IMR-90 (cell line): ENCODE results near the gene ZNF580. TPM values are rescaled to one million over a fixed set of nuclear protein-coding genes. Genes with fewer than 3 reads are reported as not detected.

Source experiments
- ATAC-seq: fragments of 200-7000 bp; cut with Tn5 transposase; 2 replicates; pipeline ENCODE4 v1.9.1; 2020; ENCODE audit warnings: low read depth, mild to moderate bottlenecking, moderate library complexity
- BruUV-seq: library from RNA; stranded (reverse); fragments of 400-500 nt; replicated peaks from 2 replicates; lab custom pipeline; 2021; lab: Mats Ljungman, UMichigan
- CTCF ChIA-PET: fragments of 300-600 bp; formaldehyde crosslinking; extraction: SDS; loops from one replicate; lab custom pipeline; 2021; ENCODE audit warnings: antibody characterized with exemption; lab: Yijun Ruan, JAX
- POLR2A ChIA-PET: fragments of 300-600 bp; sonication (Branson Sonifier 250); formaldehyde crosslinking; loops from one replicate; lab custom pipeline; 2022; ENCODE audit warnings: antibody characterized with exemption; ENCODE audit not compliant: unreplicated experiment; lab: Charles Lee
- DNase-seq: peaks from one replicate; pipeline ENCODE4 v3.0.0; 2013
- H2AFZ ChIP-seq: replicated peaks from 2 replicates; pipeline ENCODE3; 2013; ENCODE audit warnings: low read length, mild to moderate bottlenecking; ENCODE audit not compliant: poor library complexity
- H2AK5ac ChIP-seq: 2 replicates; pipeline ENCODE4 v1.6.1; 2013; ENCODE audit warnings: low read depth, low read length, inconsistent platforms
- H2AK9ac ChIP-seq: replicated peaks from 2 replicates; pipeline ENCODE3; 2013; ENCODE audit warnings: mild to moderate bottlenecking, low read depth, low read length, moderate library complexity; ENCODE audit not compliant: poor library complexity
- H2BK120ac ChIP-seq: 2 replicates; pipeline ENCODE4 v1.6.1; 2013; ENCODE audit warnings: low read depth, low read length, inconsistent platforms
- H2BK15ac ChIP-seq: 3 replicates; pipeline ENCODE4 v1.6.1; 2013; ENCODE audit warnings: low read depth, low read length, inconsistent platforms
- H2BK20ac ChIP-seq: 2 replicates; pipeline ENCODE4 v1.6.1; 2013; ENCODE audit warnings: low read depth, mild to moderate bottlenecking, inconsistent platforms, low read length, moderate library complexity
- H2BK5ac ChIP-seq: 2 replicates; pipeline ENCODE4 v1.6.1; 2013; ENCODE audit warnings: mild to moderate bottlenecking, low read depth, low read length, inconsistent platforms; ENCODE audit not compliant: poor library complexity, severe bottlenecking
- H3K14ac ChIP-seq: replicated peaks from 2 replicates; pipeline ENCODE4 v1.6.1; 2013; ENCODE audit warnings: low read depth, low read length, inconsistent platforms
- H3K18ac ChIP-seq: 2 replicates; pipeline ENCODE4 v1.6.1; 2013; ENCODE audit warnings: low read depth, low read length, control low read depth
- H3K23ac ChIP-seq: 2 replicates; pipeline ENCODE4 v1.6.1; 2013; ENCODE audit warnings: low read depth, low read length, inconsistent platforms
- H3K27ac ChIP-seq: 2 replicates; pipeline ENCODE4 v1.5.1; 2013; ENCODE audit warnings: mild to moderate bottlenecking, control low read depth, low read length; ENCODE audit not compliant: insufficient read depth
- H3K27me3 ChIP-seq: 2 replicates; pipeline ENCODE4 v1.6.1; 2013; ENCODE audit warnings: low read length; ENCODE audit not compliant: control insufficient read depth, insufficient read depth
- H3K36me3 ChIP-seq: 2 replicates; pipeline ENCODE4 v1.6.1; 2013; ENCODE audit warnings: low read length, mixed read lengths; ENCODE audit not compliant: control insufficient read depth, insufficient read depth
- H3K4ac ChIP-seq: 2 replicates; pipeline ENCODE4 v1.6.1; 2013; ENCODE audit warnings: low read depth, low read length, inconsistent platforms
- H3K4me1 ChIP-seq: 2 replicates; pipeline ENCODE4 v1.6.1; 2013; ENCODE audit warnings: low read length, mixed read lengths; ENCODE audit not compliant: control insufficient read depth, insufficient read depth
- H3K4me2 ChIP-seq: 2 replicates; pipeline ENCODE4 v1.6.1; 2013; ENCODE audit warnings: low read depth, mild to moderate bottlenecking, control low read depth, low read length, moderate library complexity
- H3K4me3 ChIP-seq: 2 replicates; pipeline ENCODE4 v1.5.1; 2013; ENCODE audit warnings: low read depth, mild to moderate bottlenecking, control low read depth, low read length, moderate library complexity; ENCODE audit not compliant: insufficient read depth
- H3K56ac ChIP-seq: 2 replicates; pipeline ENCODE4 v1.6.1; 2013; ENCODE audit warnings: low read length, inconsistent platforms; ENCODE audit not compliant: insufficient read depth; ENCODE audit errors: extremely low read depth
- H3K79me1 ChIP-seq, 2 experiments: 2 replicates each; pipeline ENCODE4 v1.6.1; 2013; ENCODE audit warnings: low read length in 2 of 2, inconsistent platforms in 1 of 2, low read depth in 1 of 2
- H3K9ac ChIP-seq: 2 replicates; pipeline ENCODE4 v1.6.1; 2013; ENCODE audit warnings: low read depth, low read length, control low read depth
- H3K9me1 ChIP-seq: 2 replicates; pipeline ENCODE4 v1.6.1; 2013; ENCODE audit warnings: low read length, inconsistent platforms; ENCODE audit not compliant: insufficient read depth
- H3K9me3 ChIP-seq: 2 replicates; pipeline ENCODE4 v1.6.1; 2013; ENCODE audit warnings: low read length; ENCODE audit not compliant: control insufficient read depth, insufficient read depth
- H4K20me1 ChIP-seq: 2 replicates; pipeline ENCODE4 v1.6.1; 2013; ENCODE audit warnings: low read length, inconsistent platforms; ENCODE audit not compliant: insufficient read depth
- H4K5ac ChIP-seq: 2 replicates; pipeline ENCODE4 v1.6.1; 2013; ENCODE audit warnings: mild to moderate bottlenecking, low read depth, low read length, control low read depth
- H4K8ac ChIP-seq, 2 experiments: 2 replicates each; pipeline ENCODE4 v1.6.1; 2013; ENCODE audit warnings: low read depth in 2 of 2, low read length in 2 of 2, control low read depth in 1 of 2, inconsistent platforms in 1 of 2
- H4K91ac ChIP-seq: 2 replicates; pipeline ENCODE4 v1.6.1; 2013; ENCODE audit warnings: low read depth, low read length, inconsistent platforms; ENCODE audit not compliant: insufficient read depth
- MXI1 ChIP-seq: IDR thresholded peaks from 2 replicates; pipeline ENCODE4 v1.6.1; 2012; ENCODE audit warnings: low read depth, mild to moderate bottlenecking, low read length, moderate library complexity, borderline replicate concordance
- WGBS, 2 experiments: methylation state at CpG; one replicate each; pipeline versions ENCODE4 v1.1.5 to v1.1.7; 2013; ENCODE audit warnings: missing lambda C conversion rate in 2 of 2; ENCODE audit not compliant: insufficient read length in 1 of 2; ENCODE audit errors: extremely low coverage in 2 of 2; 5-methylcytosine and 5-hydroxymethylcytosine counted together
- dilution Hi-C: fragments of 300-500 bp; cut with HindIII; formaldehyde crosslinking; loops from one replicate; pipeline ENCODE4 v1.14.3; 2018; ENCODE audit warnings: low sequenced_read_pairs; ENCODE audit not compliant: unreplicated experiment
- in situ Hi-C: fragments of 300-500 bp; cut with MboI; formaldehyde crosslinking; loops from 3 replicates; pipeline ENCODE4 v1.14.3; 2019; ENCODE audit warnings: low sequenced_read_pairs, inconsistent platforms, mixed read lengths
- intact Hi-C: fragments of 100-400 bp; cut with micrococcal nuclease; formaldehyde crosslinking; loops from 2 replicates; pipeline ENCODE4 v1.10.0; 2022
- polyA plus RNA-seq, 3 experiments: library from polyadenylated mRNA; depleted of rRNA; stranded (reverse); fragments of >200 nt; gene quantifications; 2 replicates each; pipeline ENCODE4 v1.2.3, GENCODE V29; 2012; ENCODE audit warnings: low replicate concordance in 1 of 3
- total RNA-seq: library from RNA; depleted of rRNA; stranded (reverse); fragments of >200 nt; gene quantifications from 2 replicates; pipeline ENCODE4 v1.2.3, GENCODE V29; 2012

ZNF580 gene
- total and polyA plus RNA-seq, 2 of the 4 experiments (the other 2 are of a cell fraction) = 1.4 to 36.9 TPM

GRCh38 chr19:55656988-55657747, 16.4 kb downstream of the ZNF580 start:
- Histone ChIP-seq H3K79me1 (peaks cover 0 to 28% of the 10 kb centered on the region in 2 experiments; a peak in 3 of 4 replicates), H3K23ac (peak overlapping the region; percentile 70), H3K36me3 (peaks cover 30% of the 10 kb centered on the region), H2BK5ac (no peak overlapping the region), H2BK20ac (no peak overlapping the region), H3K14ac (no peak overlapping the region), H3K27me3 (no peaks in the 10 kb centered on the region), H3K56ac (no peak overlapping the region), H4K8ac (no peak overlapping the region), H4K5ac (no peak overlapping the region), H3K27ac (no peak overlapping the region), H2AK9ac (no peak overlapping the region), H4K91ac (no peak overlapping the region), H2AFZ (no peak overlapping the region), H3K4me1 (peaks cover 10% of the 10 kb centered on the region), H2AK5ac (no peak overlapping the region), H3K4me2 (peak overlapping the region; percentile 92), H3K9me1 (peaks cover 13% of the 10 kb centered on the region), H2BK120ac (no peak overlapping the region), H3K9me3 (no peaks in the 10 kb centered on the region), H3K4ac (no peak overlapping the region), H3K4me3 (peak overlapping the region; percentile 79; the same call in 1 of the 2 replicates), H4K20me1 (peaks cover 75% of the 10 kb centered on the region), H3K18ac (no peak overlapping the region), H3K9ac (0 out of 2 replicates have a peak overlapping the region, but pooled peaks have one; percentile 11), H2BK15ac (no peak overlapping the region)
- no peak for TF ChIP-seq MXI1
- dilution Hi-C loops (no loop called here), intact Hi-C loops (no loop called here), in situ Hi-C loops (loop anchor here (25.0 kb wide), 2 partner anchors 1195 to 1520 kb away; partner anchors contain the start of genes CDC42EP5, CNOT3 and LENG9)
- BruUV-seq = no TSS peak
- ATAC-seq (no peak), DNase-seq (no peak)
- POLR2A ChIA-PET = no interaction called here
- CTCF ChIA-PET = interaction anchor here (1.3 kb wide), 1 partner anchor 14 kb away, joined by 5 read pairs; no protein-coding TSS in a partner anchor
- 63% methylated on average over 9 of the region's 18 CpGs; no CpG with 5 or more reads in 1 of the 2 experiments for WGBS, 2 experiments
